Stimulated activated CD4-positive, alpha-beta T cell treated with anti-CD3 and anti-CD28 coated beads, Interleukin-15, amount 100 ng/mL, for 1 hour (primary cell): ENCODE measurements around the gene NPEPPS.
"Not testable (repeated sequence)": the region's sequence is repeated elsewhere in the genome, so short reads cannot be mapped to it uniquely, and the experiment has no call there.

Source experiments
- DNase-seq, 2 donors: peaks; one replicate each; pipeline ENCODE4 v3.0.0-alpha.2; 2020; ENCODE audit warnings: low read depth in 1 of 2, low spot score in 1 of 2

Gene NPEPPS, protein sequence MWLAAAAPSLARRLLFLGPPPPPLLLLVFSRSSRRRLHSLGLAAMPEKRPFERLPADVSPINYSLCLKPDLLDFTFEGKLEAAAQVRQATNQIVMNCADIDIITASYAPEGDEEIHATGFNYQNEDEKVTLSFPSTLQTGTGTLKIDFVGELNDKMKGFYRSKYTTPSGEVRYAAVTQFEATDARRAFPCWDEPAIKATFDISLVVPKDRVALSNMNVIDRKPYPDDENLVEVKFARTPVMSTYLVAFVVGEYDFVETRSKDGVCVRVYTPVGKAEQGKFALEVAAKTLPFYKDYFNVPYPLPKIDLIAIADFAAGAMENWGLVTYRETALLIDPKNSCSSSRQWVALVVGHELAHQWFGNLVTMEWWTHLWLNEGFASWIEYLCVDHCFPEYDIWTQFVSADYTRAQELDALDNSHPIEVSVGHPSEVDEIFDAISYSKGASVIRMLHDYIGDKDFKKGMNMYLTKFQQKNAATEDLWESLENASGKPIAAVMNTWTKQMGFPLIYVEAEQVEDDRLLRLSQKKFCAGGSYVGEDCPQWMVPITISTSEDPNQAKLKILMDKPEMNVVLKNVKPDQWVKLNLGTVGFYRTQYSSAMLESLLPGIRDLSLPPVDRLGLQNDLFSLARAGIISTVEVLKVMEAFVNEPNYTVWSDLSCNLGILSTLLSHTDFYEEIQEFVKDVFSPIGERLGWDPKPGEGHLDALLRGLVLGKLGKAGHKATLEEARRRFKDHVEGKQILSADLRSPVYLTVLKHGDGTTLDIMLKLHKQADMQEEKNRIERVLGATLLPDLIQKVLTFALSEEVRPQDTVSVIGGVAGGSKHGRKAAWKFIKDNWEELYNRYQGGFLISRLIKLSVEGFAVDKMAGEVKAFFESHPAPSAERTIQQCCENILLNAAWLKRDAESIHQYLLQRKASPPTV

DNA sequence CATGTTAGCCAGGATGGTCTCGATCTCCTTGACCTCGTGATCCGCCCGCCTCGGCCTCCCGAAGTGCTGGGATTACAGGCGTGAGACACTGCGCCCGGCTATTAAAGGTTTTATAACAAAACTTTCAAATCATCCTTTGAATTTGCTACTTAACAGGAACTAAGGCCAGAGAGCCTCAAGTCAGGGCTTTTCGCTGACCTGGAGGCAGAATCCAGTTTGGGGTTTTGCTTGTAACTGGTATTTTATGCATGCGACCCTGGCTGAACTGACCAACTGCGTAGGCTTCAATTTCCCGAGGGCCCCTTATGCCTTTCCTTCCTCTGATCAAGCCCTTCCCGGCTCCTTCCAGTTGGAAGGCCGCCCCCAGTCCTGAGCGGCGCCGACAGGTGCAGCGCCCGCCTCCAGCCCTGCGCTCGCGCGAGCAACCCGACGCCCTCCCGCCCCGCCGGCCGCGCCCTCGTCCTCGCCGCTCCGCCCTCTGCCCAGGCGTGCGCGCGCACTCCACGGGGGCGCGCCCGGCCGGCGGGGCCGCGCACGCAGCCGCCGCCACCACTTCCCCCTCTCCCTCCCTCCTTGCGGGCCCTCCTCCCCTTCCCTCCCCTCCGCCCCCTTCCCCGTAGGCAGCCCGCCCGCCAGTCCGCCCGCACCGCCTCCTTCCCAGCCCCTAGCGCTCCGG is at the start of gene NPEPPS:
Gene NPEPPS (plus strand): TSS at position 552 of the 676 bp plus-strand sequence. CDS start 193 bp downstream, outside the sequence.
- peak; percentile 79 for DNase-seq

DNA sequence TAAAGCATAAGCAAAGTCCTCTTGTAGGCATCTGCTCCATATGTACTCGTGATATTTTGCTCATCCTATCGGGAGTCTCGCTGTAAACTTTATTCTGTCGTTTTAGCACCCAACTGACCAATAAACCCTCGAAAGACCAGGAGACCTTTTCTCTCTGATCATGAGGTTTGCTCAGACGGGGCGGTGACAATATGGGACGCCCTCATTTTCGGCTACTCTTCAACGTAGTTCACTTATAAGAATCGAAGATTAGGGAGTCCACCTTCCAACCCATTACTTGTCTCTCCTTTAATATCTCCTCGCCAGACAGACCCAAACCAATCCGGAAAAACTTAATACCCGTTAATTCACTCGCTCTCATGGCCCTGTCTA is 39.1 kb upstream of the NPEPPS start:
- not testable (repeated sequence) for DNase-seq

DNA sequence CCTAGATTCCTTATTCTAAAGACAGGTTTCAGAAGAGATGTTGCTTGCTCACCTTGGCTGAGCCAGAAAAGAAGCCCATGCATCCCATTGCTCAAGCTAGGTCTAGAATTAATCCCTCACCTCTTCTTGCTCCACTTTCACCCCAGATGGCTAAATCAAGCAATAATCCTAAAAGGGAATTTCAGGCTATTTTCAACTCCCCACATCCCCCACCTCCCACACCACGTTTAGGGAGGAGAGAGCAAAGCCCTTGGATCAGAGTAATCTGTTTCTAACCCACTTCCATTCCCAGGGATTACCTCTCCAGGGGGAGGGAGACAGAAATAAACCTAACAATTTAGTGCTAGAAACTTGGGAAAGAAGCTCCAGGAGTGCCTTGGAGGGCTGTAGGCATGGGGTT is 31.8 kb upstream of the NPEPPS start:
- DNase-seq, result not testable (repeated sequence)

DNA sequence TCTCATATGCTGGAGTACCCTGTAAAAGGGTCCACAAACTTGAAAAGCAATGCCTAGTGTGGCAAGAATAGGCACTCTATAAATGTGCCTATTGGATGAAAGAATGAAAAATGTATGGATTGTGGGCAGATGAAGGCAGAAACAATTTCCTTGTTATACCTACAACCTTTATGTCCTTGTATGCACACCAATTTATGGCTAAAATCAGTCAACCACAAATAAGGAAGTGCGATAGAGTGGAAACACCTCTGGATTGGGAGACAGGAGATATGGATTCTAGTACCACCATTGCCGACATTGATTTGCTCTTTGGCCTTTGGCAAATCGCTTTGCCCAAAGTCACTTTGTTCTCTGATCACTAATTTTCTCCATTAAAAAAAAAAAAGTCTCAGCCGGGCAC is 31.4 kb upstream of the NPEPPS start:
- DNase-seq, result not testable (repeated sequence)

DNA sequence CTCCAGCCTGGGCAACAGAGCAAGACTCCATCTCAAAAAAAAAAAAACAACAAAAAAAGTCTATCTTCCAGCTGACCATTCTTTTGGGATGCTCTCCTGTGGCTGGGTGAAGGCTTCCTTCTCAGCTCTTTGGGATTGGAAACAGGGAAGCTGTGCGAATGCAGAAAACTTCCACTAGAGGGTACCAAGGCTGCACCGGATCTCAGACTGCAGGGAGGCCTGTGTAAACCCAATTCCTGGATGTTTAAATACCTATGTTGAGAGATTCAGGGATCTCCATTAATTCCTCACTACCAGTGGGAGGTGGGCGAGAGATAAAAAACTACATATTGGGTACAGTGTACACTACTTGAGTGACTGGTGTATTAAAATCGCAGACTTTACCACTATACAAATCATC is 30.3 kb upstream of the NPEPPS start:
- DNase-seq, result not testable (repeated sequence)

DNA sequence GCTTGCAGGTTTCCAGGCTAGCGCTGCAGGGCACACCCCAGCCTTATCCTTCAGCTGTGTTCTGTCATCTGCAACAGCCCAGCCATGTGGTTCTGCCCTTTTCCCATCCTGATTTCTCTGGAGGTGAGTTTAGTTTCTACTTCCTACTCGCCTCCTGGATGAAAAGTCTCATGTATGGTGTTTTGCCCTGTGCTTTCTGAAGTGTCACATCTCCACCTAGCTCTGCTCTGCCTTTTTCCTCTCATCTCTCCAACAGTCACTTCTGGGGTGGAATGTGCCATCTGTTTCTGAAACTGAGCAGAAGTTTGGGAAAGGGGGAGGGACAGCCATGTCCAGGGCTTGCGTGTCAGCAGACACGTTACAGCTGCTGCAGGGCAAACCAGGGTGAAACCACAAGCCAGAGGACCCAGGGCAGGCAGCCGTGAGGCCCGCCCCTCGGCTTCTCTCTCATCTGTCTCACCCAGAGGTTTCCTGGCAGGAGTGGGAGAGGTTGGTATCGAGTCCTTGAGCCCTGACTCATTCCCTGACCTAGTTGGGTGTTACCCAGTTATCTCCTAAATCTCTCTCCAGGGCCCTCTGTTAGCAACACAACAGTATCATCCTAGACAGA is 28.7 kb upstream of the NPEPPS start:
- DNase-seq, result not testable (repeated sequence)

DNA sequence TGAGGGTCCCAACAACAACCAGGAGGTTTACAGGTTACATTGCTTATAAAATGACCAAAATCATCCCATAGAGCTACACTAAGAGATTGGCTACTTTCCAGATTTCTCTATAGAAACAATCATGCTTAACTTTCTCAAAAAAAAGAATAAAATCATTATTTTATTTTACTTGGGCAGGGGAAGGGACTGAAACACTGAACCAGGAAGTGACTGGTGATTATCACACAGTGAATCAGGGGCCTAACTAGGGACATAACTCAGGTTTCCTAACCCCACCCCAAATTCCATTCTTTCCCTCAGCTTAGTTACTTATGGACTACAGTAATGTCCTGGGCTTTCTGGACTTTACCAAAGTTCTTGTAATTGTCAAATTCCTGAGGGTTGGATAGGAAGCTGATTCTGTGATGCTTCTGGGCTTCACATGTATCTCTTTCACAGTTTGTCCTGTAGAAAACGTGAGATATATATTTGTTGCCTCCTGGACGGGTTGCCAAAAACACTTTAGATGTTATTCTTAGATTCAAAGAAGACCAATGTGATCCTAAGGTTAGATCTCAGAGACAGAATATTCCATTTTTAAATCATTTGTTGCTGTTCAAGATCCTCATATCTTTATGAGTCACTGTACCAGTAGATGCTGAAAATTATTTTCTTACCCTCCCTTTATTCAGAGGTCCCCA is 28.0 kb upstream of the NPEPPS start:
- not testable (repeated sequence) for DNase-seq

DNA sequence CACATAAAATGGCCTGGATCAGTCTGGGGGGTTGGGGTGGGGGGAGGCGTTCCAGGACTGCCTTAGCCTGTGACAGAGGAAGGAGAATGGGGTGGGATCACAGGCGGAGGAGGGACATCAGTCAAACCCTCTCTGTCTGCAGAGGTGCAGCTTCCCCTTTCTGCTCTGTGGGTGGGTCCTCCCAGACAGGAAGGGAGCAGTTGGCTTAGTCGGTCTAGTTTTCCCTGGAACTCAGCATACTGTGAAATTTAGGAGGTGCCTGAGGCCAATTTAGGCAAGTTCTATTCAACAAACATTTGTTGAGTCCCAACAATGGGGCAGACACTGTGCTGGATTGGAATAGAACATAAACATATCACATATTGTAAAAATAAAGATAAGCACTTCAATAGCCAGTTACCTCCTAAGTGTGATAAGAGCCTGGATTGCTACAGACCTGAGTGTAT is 19.2 kb upstream of the NPEPPS start:
- DNase-seq, result not testable (repeated sequence)

DNA sequence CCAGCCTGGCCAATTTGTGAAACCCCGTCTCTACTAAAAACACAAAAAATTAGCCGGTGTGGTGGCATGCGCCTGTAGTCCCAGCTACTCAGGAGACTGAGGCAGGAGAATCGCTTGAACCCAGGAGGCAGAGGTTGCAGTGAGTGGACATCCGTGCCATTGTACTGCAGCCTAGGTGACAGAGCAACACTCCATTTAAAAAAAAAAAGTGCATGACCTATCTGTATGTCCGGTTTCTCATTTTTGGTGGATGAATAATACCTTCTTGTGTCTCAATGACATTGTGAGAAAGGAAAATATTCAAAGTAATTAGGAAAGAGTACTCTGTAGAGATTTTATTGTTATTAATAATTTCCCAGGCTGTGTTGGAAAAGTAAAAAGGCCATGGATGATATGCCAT is 17.6 kb upstream of the NPEPPS start:
- not testable (repeated sequence) for DNase-seq

DNA sequence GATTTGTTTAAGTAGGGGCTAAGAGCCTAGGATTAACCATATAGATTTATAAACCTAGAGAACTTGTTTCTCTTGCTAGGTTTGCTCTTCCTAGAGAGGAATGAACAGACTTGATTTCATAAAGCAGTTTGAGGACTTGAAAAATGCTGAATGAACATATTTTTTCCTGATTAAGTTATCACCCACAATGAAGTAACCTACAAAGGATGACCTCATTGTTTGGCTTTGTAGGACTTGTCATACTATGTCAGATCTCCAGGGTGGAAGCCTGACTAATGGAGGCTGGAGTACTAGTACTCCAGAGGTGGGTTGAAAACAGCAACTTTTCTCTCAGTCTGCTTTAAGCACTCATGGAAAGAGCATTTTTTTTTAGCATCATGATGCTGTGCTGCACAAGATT is 12.0 kb upstream of the NPEPPS start:
- DNase-seq, result not testable (repeated sequence)

DNA sequence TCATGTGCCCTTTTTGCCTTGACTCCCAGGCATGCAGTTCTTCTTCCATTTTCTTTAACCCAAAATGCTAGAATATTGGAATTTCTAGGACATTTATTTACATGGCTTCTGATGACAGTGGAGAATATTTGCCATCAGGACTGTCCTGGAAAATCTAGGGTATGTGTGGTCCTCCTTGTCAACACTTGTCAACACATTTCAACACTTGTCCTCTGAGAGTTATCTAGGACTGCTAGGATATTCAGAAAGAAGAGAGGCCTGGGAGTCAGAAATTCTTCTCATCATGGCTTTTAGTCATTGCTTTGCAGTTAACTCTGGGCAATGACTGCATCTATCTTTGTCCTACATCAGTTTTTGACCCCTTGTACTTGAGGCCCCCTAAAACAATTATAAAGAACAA is 11.5 kb upstream of the NPEPPS start:
- not testable (repeated sequence) for DNase-seq

DNA sequence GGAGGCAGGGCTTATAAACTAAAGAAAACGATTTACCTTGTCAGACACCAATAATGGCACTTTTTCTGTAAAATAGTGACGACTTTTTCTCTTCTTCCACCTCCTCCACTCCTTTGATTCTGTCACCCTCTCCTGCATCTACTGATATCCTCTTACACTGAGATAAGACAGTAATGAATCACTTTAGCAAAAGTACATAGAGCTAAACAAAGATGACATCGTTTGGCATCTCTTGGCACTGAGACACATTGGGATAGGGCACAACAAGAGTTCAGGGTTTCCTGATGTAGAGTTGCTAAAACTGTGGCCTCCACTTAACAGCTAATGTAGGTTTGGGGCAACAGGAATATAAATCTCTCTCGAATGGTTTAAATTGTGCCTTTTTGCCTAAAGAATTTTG is 10.6 kb upstream of the NPEPPS start:
- not testable (repeated sequence) for DNase-seq

DNA sequence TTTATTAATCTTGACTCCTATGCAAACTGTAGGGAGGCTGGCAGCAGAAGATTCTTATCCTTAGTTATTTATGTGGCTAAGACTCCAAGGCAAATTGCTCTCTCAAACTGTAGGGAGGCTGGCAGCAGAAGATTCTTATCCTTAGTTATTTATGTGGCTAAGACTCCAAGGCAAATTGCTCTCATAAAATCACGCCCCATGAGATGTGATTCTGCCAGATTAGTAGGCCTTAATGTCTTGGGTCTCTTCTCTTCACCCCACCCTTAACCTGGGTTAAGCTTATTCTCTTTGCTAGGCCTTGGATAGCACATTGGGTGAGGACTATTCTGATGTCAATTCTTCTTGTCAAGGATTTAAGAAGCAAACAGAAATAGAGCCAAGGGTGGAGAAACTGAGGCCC is 9.5 kb upstream of the NPEPPS start:
- DNase-seq, result not testable (repeated sequence)

DNA sequence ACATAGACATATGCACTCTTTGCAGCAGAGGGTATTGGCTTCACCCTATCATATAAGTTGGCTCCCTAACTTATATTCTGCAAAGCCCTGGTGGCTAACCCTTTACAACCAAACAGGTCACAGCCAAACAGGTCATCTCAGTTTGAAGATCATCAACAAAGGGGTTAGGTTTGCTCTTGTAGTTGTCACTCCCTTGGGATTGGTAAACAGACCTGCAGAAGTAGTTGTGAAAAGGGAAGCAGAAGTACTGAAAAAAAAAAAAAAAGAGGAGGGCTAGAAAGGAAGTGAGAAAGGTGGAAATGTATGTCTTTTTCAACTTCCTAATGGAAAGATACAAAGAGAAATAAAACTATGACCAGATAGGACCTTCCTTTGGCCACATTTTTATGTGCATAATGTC is 8.6 kb upstream of the NPEPPS start:
- not testable (repeated sequence) for DNase-seq

DNA sequence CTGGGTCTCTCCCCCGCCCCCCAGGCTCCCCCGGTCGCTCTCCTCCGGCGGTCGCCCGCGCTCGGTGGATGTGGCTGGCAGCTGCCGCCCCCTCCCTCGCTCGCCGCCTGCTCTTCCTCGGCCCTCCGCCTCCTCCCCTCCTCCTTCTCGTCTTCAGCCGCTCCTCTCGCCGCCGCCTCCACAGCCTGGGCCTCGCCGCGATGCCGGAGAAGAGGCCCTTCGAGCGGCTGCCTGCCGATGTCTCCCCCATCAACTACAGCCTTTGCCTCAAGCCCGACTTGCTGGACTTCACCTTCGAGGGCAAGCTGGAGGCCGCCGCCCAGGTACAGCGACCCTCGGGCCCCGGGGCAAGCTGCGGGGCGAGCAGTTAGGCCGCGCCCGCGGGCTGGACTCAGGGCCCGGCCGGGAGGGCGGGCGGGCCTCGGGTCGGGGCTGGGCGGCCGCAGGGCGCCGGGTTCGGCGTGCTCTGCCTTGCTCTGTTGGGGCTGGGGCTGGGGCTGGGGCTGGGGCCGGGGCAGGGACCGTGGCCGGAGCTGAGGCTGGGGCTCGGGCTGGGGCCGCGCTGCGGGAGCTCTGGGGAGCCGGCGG is 419 bp downstream of the NPEPPS start:
- DNase-seq, result not testable (repeated sequence)

DNA sequence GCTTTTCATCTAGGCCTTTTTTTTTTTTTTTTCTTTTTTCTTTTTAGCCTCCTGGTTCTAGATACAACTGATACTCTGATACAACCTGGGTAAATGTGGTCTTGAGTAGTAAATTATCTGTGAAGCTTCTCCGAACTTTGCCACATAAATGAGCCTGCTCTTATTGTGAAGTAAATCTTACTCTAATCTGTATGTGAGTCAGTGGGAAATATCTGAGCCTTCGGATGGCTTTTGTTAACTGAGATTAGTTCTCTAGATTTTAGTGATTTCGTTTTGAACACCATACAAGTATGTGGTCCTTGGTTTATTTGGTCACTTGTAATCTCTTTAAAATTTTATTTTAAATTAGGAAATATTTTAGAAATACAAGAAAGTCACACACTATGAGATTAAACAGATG is 8.2 kb downstream of the NPEPPS start:
- DNase-seq, result not testable (repeated sequence)

DNA sequence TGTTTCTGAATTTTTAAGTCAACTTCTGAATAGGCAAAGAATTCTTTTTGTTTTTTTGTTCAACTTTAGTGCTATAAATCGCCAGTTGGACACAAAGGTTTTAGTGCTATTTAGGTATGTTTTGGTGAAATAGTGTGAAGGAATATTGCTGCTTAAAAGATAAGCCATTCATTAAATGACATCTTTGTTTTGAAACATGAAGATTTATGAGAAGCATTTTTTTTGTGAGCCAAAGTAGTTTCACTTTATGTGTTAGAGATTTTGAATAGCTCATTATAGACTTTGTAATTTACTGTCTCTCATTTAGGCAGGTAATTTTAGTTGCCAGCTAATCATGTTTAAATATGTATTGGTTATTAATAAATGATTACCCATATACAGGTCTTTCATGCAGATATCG is 10.8 kb downstream of the NPEPPS start:
- DNase-seq, result not testable (repeated sequence)

DNA sequence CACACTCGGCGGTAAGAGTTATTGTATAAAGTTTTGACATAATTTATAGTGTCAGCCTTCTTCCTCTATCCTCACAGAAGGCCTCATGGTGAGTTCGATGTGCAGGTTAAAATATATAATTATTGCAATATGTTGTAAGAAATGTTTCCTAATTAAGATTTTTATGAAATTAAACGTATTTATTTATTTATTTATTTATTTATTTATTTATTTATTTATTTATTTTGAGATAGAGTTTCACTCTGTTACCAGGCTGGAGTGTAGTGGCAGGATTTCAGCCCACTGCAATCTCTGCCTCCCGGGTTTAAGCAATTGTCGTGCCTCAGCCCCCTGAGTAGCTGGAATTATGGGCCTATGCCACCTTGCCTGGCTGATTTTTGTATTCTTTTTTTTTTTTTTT is 13.4 kb downstream of the NPEPPS start:
- not testable (repeated sequence) for DNase-seq

DNA sequence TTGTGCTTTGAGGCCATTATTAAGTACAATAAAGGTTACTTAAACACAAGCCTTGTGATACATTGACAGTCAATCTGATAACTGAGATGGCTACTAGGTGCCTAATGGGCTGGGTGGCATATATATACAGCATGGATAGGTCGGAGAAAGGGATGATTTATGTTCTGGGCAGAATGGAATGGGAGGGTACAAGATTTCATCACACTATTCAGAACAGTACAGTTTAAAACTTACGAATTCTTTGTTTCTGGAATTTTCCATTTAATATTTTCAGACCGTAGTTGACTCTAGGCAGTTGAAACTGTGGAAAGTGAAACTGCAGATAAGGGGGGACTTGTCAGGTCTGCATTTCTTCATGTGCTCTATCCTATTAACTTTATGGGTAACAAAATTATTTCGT is 23.8 kb downstream of the NPEPPS start:
- DNase-seq, result not testable (repeated sequence)

DNA sequence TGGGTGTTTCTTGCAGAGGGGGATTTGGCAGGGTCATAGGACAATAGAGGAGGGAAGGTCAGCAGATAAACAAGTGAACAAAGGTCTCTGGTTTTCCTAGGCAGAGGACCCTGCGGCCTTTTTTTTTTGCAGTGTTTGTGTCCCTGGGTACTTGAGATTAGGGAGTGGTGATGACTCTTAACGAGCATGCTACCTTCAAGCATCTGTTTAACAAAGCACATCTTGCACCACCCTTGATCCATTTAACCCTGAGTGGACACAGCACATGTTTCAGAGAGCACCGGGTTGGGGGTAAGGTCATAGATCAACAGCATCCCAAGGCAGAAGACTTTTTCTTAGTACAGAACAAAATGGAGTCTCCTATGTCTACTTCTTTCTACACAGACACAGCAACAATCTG is 25.2 kb downstream of the NPEPPS start:
- not testable (repeated sequence) for DNase-seq
